HG02943 (cell line): ENCODE data around the gene CHCHD1.
"Not testable (repeated sequence)": the region's sequence is repeated elsewhere in the genome, so short reads cannot be mapped to it uniquely, and the experiment has no call there.

ENCODE experiments used
- ATAC-seq: cut with Tn5 transposase; IDR thresholded peaks from one replicate; pipeline ENCODE4 v1.9.1; 2021; ENCODE audit warnings: mild to moderate bottlenecking, low read depth, moderate library complexity; ENCODE audit not compliant: unreplicated experiment

Gene CHCHD1

DNA sequence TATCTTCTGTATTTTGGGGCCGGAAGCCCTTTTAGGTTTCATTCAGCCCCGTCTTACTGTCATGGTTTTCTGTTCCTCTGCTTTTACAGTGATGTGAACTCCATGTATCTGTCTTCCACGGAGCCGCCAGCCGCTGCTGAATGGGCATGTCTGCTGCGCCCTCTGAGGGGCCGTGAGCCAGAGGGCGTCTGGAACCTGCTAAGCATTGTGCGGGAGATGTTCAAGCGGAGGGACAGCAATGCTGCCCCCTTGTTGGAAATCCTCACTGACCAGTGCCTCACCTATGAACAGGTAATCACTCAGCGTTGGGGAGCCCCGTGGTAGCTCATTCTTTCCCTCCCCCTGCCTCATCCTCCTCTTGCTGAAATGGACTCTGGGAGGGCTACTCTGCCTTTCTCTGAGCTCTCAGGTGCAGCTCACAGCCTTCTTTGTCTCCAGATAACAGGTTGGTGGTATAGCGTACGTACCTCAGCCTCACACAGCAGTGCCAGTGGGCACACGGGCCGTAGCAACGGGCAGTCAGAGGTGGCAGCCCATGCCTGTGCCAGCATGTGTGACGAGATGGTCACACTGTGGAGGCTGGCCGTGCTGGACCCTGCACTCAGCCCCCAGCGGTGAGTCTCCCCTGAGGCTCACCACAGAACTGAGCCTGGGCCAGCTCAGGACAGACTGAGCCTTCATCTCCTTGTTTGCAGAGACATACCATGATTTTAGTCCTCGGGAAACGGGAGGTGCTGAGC lies 9.2 kb downstream of the CHCHD1 start:
- no peak for ATAC-seq

DNA sequence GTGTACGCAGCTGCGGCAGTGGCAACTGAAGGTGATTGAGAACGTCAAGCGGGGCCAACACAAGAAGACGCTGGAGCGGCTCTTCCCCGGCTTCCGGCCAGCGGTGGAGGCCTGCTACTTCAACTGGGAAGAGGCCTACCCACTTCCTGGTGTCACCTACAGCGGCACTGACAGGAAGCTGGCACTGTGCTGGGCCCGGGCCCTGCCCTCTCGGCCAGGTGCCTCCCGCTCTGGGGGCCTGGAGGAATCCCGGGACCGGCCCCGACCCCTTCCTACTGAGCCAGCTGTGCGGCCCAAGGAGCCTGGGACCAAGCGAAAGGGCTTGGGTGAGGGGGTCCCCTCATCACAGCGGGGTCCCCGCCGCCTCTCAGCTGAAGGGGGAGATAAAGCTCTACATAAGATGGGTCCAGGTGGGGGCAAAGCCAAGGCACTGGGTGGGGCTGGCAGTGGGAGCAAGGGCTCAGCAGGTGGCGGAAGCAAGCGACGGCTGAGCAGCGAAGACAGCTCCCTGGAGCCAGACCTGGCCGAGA lies 10.1 kb downstream of the CHCHD1 start:
- ATAC-seq: no peak

DNA sequence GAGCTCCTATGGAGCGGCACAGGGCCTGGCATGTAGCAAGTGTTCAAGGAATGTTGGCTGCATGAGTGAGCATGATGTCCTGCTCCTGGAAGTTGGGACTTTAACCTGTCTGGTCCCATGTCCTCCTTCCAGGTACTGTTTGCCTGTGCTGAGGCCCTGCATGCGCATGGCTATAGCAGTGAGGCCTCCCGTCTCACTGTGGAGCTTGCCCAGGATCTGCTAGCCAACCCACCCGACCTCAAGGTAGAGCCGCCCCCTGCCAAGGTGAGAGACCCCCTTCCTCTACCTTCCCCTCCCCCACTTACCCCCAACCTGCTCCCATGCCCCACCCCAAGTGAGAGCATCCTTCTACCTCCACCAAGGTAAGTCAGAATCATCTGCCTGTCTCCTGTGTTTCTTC lies 11.6 kb downstream of the CHCHD1 start:
- no peak for ATAC-seq

DNA sequence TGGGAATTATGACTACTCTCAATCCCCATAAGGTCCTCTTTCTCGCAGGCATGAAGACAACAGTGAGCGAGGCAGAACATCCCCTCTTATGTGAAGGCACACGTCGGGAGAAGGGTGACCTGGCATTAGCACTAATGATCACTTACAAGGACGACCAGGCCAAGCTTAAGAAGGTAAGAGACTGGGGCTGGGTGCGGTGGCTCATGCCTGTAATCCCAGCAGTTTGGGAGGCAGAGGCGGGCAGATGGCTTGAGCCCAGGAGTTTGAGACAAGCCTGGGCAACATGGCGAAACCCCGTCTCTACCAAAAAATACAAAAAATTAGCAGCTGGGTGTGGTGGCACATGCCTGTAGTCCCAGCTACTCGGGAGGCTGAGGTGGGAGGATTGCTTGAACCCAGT lies 13.6 kb downstream of the CHCHD1 start:
- ATAC-seq: not testable (repeated sequence)

DNA sequence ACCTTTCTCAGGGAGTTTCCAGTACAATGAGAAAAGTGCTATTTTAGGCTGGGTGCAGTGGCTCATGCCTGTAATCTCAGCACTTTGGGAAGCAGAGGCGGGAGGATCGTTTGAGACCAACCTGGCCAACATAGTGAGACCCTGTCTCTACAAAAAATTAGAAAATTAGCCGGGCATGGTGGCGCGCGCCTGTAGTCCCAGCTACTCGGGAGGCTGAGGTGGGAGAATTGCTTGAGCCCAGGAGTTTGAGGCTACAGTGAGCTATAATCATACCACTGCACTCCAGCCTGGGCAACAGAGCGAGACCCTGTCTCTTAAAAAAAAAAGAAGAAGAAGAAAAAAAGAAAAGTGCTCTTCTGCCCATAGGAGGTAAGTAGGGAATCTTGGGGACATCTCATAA lies 14.2 kb downstream of the CHCHD1 start:
- ATAC-seq: not testable (repeated sequence)

DNA sequence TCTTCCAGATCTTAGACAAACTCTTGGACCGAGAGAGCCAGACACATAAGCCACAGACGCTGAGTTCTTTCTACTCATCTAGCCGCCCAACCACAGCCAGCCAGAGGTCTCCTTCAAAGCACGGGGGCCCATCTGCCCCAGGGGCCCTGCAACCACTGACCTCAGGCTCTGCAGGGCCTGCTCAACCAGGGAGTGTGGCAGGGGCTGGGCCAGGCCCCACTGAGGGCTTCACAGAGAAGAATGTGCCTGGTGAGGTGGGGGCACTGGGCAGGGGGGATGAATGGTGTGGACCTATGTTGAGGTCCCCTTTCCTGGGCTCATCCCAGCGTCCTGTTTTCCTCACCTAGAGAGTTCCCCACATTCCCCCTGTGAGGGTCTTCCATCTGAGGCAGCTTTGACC lies 14.9 kb downstream of the CHCHD1 start:
- no peak for ATAC-seq

DNA sequence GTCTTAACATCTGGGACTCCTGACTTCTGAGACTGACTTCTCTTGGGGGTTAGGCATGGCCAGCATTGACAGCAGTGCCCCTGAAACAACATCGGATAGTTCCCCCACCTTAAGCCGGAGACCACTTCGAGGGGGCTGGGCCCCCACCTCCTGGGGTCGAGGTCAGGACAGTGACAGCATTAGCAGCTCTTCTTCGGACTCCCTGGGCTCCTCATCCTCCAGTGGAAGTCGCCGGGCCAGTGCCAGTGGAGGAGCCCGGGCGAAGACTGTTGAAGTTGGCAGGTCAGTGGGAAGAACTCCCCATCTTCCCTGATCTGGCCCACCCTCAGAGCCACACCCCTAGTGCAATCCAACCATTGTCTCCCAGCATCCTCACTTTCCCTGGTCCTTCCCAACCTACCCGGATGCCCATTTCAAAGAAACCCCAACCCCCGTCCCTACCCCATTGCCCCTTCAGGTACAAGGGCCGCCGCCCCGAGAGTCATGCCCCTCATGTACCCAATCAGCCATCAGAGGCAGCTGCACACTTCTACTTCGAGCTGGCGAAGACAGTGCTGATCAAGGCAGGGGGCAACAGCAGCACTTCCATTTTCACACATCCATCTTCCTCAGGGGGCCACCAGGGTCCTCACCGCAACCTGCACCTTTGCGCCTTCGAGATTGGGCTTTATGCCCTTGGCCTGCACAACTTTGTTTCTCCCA lies 15.6 kb downstream of the CHCHD1 start:
- no peak for ATAC-seq

DNA sequence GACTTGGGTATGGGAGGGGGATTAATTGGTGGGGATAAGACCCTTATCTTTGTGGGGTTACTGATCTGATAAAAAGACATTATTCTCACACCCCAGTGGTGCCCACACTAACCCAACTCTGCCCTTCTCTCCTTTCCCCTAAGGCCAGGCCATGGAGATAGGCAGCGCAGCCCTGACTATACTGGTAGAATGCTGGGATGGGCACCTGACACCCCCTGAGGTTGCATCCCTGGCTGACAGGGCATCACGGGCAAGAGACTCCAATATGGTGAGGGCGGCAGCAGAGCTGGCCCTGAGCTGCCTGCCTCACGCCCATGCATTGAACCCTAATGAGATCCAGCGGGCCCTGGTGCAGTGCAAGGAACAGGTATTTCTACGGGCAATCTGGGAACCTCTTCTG lies 16.2 kb downstream of the CHCHD1 start:
- no peak for ATAC-seq

DNA sequence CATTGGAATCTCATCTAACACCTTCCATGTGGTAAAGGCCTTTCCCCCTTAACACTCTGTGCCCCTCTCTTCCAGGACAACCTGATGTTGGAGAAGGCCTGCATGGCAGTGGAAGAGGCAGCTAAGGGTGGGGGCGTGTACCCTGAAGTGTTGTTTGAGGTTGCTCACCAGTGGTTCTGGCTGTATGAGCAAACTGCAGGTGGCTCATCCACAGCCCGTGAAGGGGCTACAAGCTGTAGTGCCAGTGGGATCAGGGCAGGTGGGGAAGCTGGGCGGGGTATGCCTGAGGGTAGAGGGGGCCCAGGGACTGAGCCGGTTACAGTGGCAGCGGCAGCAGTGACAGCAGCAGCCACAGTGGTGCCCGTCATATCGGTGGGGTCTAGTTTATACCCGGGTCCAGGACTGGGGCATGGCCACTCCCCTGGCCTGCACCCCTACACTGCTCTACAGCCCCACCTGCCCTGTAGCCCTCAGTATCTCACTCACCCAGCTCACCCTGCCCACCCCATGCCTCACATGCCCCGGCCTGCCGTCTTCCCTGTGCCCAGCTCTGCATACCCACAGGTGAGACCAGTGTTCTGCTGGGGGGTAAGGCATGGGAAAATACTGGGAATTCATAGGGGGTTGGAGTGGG lies 17.2 kb downstream of the CHCHD1 start:
- no peak for ATAC-seq

DNA sequence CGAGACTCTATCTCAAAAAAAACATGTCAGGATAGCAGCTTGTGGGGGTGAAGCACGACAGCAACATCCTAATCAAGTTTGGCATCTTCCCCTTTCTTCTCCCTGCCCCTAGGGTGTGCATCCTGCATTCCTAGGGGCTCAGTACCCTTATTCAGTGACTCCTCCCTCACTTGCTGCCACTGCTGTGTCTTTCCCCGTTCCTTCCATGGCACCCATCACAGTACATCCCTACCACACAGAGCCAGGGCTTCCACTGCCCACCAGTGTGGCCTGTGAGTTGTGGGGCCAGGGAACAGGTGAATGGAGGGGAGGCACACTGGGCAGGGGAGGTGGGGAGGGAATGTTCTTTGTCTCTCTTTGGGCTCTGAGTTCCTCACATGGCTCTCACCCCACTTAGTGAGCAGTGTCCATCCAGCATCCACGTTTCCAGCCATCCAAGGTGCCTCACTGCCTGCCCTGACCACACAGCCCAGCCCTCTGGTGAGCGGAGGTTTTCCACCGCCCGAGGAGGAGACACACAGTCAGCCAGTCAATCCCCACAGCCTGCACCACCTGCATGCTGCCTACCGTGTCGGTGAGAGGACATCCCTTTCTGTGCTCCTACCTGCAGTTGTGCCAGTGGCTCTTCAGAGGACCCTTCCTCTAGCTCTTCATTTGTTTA lies 18.2 kb downstream of the CHCHD1 start:
- no peak for ATAC-seq

DNA sequence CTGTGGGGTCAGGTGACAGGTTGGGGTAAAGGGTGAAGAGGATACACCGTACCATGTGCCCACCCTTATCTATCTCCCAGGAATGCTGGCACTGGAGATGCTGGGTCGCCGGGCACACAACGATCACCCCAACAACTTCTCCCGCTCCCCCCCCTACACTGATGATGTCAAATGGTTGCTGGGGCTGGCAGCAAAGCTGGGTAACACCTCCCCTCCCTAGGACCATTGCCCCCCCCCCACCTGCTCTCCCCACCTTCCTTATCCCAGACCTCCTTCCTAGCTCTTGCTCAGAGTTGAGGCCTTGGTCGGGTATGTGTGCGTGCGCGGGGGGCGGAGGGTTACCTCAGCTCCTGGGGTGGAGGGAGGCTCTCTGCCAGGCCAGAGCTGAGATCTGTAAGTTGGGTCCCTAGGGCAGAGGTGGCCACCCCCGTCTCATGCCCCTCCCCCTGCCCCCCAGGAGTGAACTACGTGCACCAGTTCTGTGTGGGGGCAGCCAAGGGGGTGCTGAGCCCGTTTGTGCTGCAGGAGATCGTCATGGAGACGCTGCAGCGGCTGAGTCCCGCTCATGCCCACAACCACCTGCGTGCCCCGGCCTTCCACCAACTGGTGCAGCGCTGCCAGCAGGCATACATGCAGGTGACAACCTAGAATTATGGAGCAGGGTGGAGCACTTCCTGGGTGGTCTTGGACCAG lies 18.9 kb downstream of the CHCHD1 start:
- no peak for ATAC-seq

DNA sequence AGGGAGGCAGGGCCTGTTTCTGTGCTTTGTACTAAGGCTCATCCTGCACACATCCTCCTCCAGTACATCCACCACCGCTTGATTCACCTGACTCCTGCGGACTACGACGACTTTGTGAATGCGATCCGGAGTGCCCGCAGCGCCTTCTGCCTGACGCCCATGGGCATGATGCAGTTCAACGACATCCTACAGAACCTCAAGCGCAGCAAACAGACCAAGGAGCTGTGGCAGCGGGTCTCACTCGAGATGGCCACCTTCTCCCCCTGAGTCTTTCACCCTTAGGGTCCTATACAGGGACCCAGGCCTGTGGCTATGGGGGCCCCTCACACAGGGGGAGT lies 19.4 kb downstream of the CHCHD1 start:
- ATAC-seq: no peak

DNA sequence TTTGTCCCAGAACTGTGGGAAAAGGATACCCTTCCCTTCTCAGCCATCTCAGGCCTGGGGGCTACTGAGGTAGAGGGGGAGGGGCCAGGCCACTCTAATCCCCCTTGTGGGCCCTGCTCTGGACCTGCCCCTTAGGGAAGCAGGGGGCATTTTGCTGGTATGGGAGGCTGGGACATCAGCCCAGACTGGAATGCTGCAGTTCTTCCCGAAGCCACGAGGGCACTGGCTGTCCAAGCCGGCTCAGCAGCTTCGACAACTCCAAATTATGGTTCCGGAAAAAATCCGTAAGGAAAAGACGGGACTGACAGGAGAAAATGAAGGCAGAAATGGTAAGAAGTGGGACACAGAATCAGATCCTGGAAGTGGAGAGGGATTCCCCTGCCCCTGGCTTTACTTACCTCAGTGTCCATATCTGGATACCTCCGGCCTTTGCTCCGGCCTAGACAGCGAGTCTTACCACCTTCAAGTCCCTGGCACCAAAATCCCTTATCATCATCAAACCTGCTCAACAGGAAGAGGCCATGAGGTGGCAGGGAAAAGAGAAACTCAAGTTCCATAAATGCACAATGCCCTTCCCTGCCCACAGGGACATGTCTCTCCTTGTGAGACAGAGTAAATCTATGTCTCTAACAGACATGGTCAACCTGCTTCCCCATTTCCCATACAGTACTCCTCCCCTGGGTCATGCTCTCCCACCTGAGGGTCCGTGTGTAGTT lies 20.6 kb downstream of the CHCHD1 start:
- ATAC-seq: no peak

DNA sequence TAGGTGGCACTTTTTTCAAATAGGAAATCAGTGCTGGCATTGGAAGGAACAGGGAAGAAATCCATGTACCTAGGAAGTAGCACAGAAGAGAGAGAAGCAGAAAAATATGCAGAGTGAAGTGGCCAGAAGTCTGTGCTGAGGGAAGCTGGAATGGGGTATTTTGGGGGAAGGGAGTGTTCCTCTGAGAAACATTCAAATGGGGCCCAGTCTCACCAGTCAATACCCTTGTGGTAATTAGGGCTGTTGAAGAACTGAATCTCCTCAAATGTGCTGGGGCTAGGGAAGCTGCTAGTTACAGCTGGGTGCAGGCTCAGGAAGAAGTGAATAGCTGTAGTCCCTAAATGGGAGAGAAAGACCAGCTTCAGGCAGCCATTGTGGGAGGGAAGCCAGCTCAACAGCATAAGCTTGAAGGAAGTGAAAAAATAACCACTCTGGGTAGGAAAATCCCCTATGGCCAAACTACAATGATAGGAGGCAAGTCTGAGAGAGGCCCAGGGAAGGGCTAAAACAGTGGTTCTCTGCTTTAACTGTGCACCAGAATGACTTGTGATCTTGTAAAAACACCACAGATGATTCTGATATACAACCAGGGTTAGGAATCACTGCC lies 21.9 kb downstream of the CHCHD1 start:
- no peak for ATAC-seq

DNA sequence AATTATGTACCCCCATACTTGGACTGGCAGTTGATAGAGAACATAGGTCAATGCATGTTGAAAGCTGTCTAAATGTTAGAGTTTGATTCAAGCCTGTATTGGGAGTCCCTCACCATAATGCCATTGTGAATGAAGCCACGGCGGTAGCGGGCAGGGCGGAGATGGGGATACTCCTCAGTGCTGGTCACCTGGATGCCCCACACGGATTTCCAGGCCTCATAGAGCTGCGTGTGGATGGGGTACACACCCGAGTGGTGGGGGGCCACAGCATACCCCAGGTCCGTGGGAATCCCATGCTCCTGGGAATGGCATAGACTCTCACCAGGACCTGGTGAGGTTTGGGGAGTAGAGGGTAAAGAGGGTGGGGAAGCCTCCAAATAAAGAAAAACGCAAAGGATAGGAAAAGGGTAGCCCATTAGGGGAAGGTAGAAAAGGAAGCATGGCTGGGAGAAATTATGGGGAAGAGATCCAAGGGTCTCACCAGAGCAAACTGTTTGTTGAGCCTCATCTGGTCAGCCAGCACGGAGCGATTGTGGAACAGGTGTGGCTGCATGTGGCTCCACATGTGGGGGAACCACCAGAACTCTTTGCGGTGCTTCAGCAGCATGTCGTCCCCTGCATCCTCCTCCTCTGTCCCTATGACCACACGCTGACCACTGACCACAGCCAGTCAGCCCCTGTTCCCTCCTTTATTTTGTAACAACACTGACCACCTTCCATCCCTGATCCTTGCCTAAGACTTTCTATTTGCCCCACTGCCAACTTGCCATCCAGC lies 24.5 kb downstream of the CHCHD1 start:
- no peak for ATAC-seq

DNA sequence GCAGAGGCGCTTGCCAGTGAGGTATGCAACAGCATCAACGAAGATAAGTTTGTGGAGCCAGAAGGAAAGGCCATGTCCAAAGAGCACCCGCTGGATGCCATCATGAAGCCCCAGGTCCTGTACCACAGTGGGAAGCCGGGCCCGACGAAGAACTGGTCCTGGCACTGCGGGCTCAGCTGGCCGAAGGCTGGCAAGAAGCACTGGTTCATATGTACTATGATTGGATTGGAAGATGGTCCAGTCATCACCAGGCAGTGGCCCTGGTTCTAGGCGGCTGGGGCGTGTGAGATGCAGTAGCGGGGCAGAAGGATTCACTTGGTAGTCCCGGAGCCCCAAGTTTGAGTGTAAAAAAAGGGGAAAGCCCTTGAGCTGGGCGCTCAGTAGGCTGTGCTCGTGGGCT lies 25.6 kb downstream of the CHCHD1 start:
- no peak for ATAC-seq

DNA sequence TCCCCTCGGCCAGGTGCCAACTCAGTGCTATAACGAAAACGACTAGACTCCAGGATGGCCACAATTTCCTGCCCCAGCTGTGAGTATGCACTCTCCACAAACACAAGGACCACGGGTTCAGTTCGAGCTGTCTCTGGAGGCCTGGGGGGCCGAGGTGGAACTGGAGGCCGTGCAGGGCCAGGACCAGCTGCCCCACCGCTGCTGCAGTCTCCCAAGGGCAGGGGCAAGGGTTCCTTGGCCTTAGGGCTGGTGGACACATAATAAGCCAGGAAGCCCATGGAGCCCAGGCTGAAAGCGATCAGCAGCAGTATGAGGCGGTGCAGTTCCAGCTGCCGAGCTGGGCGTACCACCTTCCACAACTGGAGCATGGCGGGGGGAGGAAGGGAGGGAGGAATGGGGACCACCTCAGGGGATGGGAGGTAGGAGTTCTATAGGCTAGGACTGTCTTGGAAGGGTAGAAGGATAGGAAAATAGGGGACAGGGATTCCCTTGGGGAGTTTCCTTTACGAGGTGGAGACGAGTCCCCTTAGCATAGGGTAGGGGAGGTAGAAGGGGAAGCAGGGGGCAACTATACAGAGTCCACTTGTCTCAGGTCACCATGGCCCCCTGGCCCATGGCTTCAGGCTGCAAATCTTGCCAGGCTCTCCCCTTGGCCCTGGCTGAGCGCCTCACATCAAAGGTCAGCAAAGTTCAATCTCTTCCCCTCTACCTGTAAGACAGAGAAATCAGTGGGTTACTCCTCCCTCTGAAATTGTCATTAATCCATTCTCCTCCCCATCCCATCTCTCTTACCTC lies 26.4 kb downstream of the CHCHD1 start:
- ATAC-seq: no peak
